HL-60 (cell line): ENCODE data around the gene PPFIA2.

Experiments used
- DNase-seq, 2 experiments: peaks; one replicate each; pipeline ENCODE4 v3.0.0-alpha.2; 2010 to 2020; ENCODE audit warnings: low read depth in 1 of 2, low spot score in 1 of 2
- H3K27ac ChIP-seq: fragments of 250-450 bp; sonication (Bioruptor Pico); replicated peaks from 2 replicates; pipeline ENCODE4 v1.5.1; 2020; ENCODE audit warnings: mild to moderate bottlenecking, moderate library complexity
- H3K27me3 ChIP-seq: fragments of 250-450 bp; sonication (Bioruptor Pico); 2 replicates; pipeline ENCODE4 v1.5.1; 2021; ENCODE audit warnings: mild to moderate bottlenecking, moderate library complexity; ENCODE audit not compliant: insufficient read depth, poor library complexity, severe bottlenecking
- H3K4me3 ChIP-seq: replicated peaks from 2 replicates; pipeline ENCODE4 v1.5.1; 2011; ENCODE audit warnings: mild to moderate bottlenecking, control low read depth, low read length; ENCODE audit not compliant: insufficient read depth
- CTCF ChIP-seq: IDR thresholded peaks from one replicate; pipeline ENCODE4 v1.5.1; 2011; ENCODE audit warnings: low read length, control low read depth, inconsistent platforms; ENCODE audit not compliant: insufficient read depth
- GABPA ChIP-seq: IDR thresholded peaks from 2 replicates; pipeline ENCODE4 v1.6.1; 2012; ENCODE audit warnings: low read depth
- POLR2AphosphoS5 ChIP-seq: IDR thresholded peaks from 2 replicates; pipeline ENCODE4 v1.6.1; 2012; ENCODE audit warnings: low read depth
- SPI1 ChIP-seq: IDR thresholded peaks from 2 replicates; pipeline ENCODE4 v1.6.1; 2012; ENCODE audit warnings: low read depth, mild to moderate bottlenecking, borderline replicate concordance
- TF ChIP-seq, protein P1 (sequence below): IDR thresholded peaks from 2 replicates; pipeline ENCODE4 v1.6.1; 2012; ENCODE audit warnings: low read depth; ENCODE audit not compliant: insufficient replicate concordance

PPFIA2 gene

DNA sequence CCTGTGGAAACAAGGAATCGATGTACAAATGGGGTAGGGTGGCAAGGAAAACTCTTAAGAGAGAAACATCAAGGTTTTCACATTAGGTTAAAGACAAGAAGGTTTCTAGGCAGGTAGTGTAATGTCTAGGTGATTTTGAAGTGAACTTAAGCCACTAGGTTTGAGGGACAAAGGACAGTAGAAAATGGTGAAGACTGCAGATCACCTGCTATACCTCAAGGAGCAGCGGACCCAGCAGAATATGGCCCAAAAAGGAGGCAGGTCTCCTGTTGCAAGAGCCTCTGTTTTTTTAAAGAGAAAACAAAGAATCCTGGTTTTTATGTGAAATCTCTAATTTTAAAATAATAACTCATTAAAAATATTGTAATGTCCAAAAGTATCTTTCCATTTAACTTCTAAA, 503.2 kb downstream of the PPFIA2 start:
- Histone ChIP-seq H3K27ac (no peak overlapping the region), H3K4me3 (no peak overlapping the region), H3K27me3 (no peaks in the 10 kb centered on the region)
- no peak for TF ChIP-seq SPI1
- no peak for TF ChIP-seq GABPA
- TF ChIP-seq, protein P1, sequence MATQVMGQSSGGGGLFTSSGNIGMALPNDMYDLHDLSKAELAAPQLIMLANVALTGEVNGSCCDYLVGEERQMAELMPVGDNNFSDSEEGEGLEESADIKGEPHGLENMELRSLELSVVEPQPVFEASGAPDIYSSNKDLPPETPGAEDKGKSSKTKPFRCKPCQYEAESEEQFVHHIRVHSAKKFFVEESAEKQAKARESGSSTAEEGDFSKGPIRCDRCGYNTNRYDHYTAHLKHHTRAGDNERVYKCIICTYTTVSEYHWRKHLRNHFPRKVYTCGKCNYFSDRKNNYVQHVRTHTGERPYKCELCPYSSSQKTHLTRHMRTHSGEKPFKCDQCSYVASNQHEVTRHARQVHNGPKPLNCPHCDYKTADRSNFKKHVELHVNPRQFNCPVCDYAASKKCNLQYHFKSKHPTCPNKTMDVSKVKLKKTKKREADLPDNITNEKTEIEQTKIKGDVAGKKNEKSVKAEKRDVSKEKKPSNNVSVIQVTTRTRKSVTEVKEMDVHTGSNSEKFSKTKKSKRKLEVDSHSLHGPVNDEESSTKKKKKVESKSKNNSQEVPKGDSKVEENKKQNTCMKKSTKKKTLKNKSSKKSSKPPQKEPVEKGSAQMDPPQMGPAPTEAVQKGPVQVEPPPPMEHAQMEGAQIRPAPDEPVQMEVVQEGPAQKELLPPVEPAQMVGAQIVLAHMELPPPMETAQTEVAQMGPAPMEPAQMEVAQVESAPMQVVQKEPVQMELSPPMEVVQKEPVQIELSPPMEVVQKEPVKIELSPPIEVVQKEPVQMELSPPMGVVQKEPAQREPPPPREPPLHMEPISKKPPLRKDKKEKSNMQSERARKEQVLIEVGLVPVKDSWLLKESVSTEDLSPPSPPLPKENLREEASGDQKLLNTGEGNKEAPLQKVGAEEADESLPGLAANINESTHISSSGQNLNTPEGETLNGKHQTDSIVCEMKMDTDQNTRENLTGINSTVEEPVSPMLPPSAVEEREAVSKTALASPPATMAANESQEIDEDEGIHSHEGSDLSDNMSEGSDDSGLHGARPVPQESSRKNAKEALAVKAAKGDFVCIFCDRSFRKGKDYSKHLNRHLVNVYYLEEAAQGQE = no peak
- TF ChIP-seq POLR2AphosphoS5 = no peak
- TF ChIP-seq CTCF = no peak
- DNase-seq = no peak

DNA sequence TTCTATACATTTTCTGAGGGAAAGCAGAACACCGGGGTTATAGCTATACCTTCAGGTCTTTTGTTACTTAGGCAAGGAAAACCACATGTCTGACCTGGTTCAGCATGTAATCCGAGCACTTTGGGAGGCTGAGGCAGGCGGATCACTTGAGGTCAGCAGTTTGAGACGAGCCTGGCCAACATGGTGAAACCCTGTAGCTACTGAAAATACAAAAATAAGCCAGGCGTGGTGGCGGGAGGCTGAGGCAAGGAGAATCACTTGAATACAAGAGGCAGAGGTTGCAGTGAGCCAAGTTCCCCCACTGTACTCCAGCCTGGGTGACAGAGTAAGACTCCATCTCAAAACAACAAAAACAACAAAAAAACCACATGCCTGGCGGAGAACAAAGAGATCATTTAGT, 503.7 kb downstream of the PPFIA2 start:
- H3K27me3 ChIP-seq = no peaks in the 10 kb centered on the region
- no peak overlapping the region for H3K27ac ChIP-seq
- TF ChIP-seq, protein P1 = no peak
- no peak for TF ChIP-seq POLR2AphosphoS5
- no peak for TF ChIP-seq CTCF
- no peak for TF ChIP-seq SPI1
- TF ChIP-seq GABPA = no peak
- DNase-seq = no peak
- no peak overlapping the region for H3K4me3 ChIP-seq

DNA sequence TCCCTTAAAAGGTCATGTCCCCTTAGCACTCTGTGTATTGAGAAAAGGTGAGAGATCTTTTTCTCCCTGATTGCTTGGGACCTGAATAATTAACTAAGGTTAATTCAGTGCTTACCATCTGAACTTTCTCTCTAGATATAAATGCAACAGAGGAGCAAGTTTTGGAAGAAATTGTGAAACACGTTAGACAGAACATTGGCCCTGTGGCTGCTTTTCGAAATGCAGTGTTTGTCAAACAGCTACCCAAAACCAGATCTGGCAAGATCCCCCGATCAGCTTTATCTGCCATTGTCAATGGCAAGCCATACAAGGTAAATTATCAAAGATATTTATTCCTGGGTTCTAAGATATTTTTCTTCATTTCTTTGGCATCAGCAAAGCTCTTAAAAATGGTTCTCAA, 505.8 kb downstream of the PPFIA2 start:
- H3K27me3 ChIP-seq = no peaks in the 10 kb centered on the region
- TF ChIP-seq, protein P1 = no peak
- TF ChIP-seq SPI1 (no peak), CTCF (no peak), POLR2AphosphoS5 (no peak), GABPA (no peak)
- DNase-seq = no peak
- H3K27ac ChIP-seq = no peak overlapping the region
- no peak overlapping the region for H3K4me3 ChIP-seq
